Sigmoid colon (tissue), 7 donors: ENCODE data around the gene DLGAP3. TPM values are rescaled to one million over a fixed set of nuclear protein-coding genes. Genes with fewer than 3 reads are reported as not detected.

Source experiments
- DNase-seq: peaks from one replicate; pipeline ENCODE4 v3.0.0-alpha.2; 2019
- H3K27ac ChIP-seq, 4 donors: fragments of 200-600 bp; sonication (generic); one replicate each; pipeline ENCODE4 v1.5.1; 2016 to 2019; ENCODE audit warnings: mild to moderate bottlenecking in 1 of 4
- H3K27me3 ChIP-seq, 3 donors: fragments of 200-600 bp; sonication (generic); one replicate each; pipeline ENCODE4 v1.5.1; 2019; ENCODE audit warnings: mild to moderate bottlenecking in 1 of 3
- H3K36me3 ChIP-seq, 4 donors: fragments of 200-600 bp; sonication (generic); one replicate each; pipeline ENCODE4 v1.5.1; 2016 to 2019
- H3K4me1 ChIP-seq, 4 donors: fragments of 200-600 bp; sonication (generic); one replicate each; pipeline ENCODE4 v1.5.1; 2017 to 2019
- H3K4me3 ChIP-seq, 4 donors: fragments of 200-600 bp; sonication (generic); one replicate each; pipeline ENCODE4 v1.5.1; 2017 to 2019; ENCODE audit warnings: mild to moderate bottlenecking in 2 of 4, moderate library complexity in 1 of 4
- H3K9me3 ChIP-seq, 4 donors: fragments of 200-600 bp in 3 of 4; sonication (generic) in 3 of 4; one replicate each; pipeline versions ENCODE4 v1.5.1 to v1.6.1; 2013 to 2019
- CTCF ChIP-seq, 4 experiments: fragments of 450-650 bp in 3 of 4; fragments of 200-600 bp in 1 of 4; IDR thresholded peaks; one replicate each; pipeline ENCODE4 v1.5.1; 2016 to 2019; ENCODE audit warnings: antibody characterized with exemption in 4 of 4, mild to moderate bottlenecking in 3 of 4, moderate library complexity in 2 of 4
- EP300 ChIP-seq, 4 donors: sonication (generic); formaldehyde crosslinking; IDR thresholded peaks; one replicate each; pipeline ENCODE4 v1.6.1; 2017; ENCODE audit warnings: antibody characterized with exemption in 4 of 4
- POLR2A ChIP-seq, 2 donors: fragments of 450-650 bp; IDR thresholded peaks; one replicate each; pipeline ENCODE4 v1.6.1; 2016; ENCODE audit warnings: antibody characterized with exemption in 2 of 2, mild to moderate bottlenecking in 2 of 2, moderate library complexity in 2 of 2
- POLR2AphosphoS5 ChIP-seq, 4 donors: sonication (generic); formaldehyde crosslinking; IDR thresholded peaks; one replicate each; pipeline ENCODE4 v1.6.1; 2017; ENCODE audit warnings: antibody characterized with exemption in 4 of 4
- WGBS, 2 donors: extraction: QIAGEN DNeasy Blood & Tissue Kit; methylation state at CpG; one replicate each; pipeline ENCODE4 v1.1.7; 2013; 5-methylcytosine and 5-hydroxymethylcytosine counted together
- intact Hi-C: fragments of 100-400 bp; cut with DNase I; formaldehyde crosslinking; loops from one replicate; pipeline ENCODE4 v1.15.1; 2023
- polyA plus RNA-seq, 3 donors: library from polyadenylated mRNA; stranded (reverse); fragments of 200-250 nt; gene quantifications; one replicate each; pipeline ENCODE4 v1.2.3, GENCODE V29; 2013
- total RNA-seq, 4 donors: library from RNA; depleted of rRNA; stranded (reverse); fragments of >200 nt; gene quantifications; one replicate each; pipeline ENCODE4 v1.1.0, GENCODE V29; 2016
- donor health status: healthy with polysubstance abuse.
- donor health status: Bipolar disorder and iron deficiency.
- donor health status: healthy.

Gene DLGAP3
- total and polyA plus RNA-seq, 7 donors = 0.36 to 0.68 (median 0.55) TPM; not detected in 2

DNA sequence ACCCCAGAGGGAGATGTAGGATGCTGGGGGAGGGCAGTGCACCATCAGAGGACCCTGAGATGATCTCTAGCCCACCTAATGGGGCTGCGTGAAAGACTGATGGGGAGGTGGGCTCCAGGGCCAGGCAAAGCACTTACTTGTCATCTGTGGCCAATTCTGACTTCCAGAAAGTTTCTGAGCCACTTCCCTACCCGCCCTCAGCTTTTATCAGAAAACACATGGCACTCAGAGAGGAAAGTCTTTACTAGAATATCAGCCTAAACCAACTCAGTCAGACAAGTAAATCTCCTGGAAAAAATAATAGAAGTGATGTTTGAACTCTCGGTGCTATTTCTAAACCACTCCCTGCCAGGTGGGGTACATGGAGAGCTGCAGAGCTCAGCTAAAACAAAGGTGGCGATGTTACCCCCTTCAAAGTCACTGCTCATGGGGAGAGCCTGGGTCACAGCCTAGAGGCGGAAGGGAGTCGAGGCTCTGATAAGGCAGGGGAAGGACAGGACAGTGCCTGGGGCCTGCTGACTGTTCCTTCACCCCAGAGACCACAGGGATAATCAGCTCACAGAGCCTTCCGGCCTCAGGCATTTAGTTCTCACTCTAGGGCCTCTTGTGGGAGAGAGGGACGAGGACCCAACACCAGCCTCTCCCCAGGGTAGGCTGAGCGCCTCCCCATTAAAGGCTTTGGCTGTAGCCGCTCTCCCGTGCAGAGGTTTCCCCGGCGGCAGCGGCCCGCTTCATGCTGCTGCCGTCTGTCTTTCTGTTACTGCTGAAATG lies 84.1 kb downstream of the DLGAP3 start:
- no peak overlapping the region for H3K27ac ChIP-seq
- H3K4me1 ChIP-seq = peaks cover 0 to 6% (median 0%) of the 10 kb centered on the region in 4 donors
- intact Hi-C loops = no loop called here
- no peaks in the 10 kb centered on the region for H3K36me3 ChIP-seq
- no peaks in the 10 kb centered on the region for H3K9me3 ChIP-seq
- no peak for TF ChIP-seq EP300 (IDR thresholded peaks at IDR 0.05)
- TF ChIP-seq CTCF (IDR thresholded peaks at IDR 0.05) = no peak
- no peak for TF ChIP-seq POLR2AphosphoS5 (IDR thresholded peaks at IDR 0.05)
- no peak for TF ChIP-seq POLR2A (IDR thresholded peaks at IDR 0.05)
- H3K4me3 ChIP-seq = no peak overlapping the region
- peak; percentile 28 for DNase-seq
- 82 to 94% methylated on average over 16 of the region's 16 CpGs for WGBS, 2 donors
- no peaks in the 10 kb centered on the region for H3K27me3 ChIP-seq

DNA sequence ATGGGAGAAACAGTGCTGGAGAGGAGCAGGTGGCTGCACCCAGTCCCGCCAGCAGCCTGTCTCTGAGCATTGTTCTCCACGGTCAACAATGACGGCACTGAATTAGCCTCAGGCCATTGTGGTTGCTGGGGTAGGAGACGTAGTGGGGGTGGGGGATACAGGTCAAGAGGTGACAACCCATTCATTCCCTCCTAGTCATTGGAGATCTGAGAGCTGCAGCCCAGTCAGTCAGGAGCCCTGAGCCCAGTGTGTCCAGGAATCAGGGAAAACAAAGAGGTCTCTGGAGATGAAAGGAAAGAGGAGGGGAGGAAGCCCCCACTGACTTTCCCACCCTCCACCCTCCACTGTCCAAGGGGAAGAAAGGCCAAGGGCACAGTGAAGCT lies 85.2 kb downstream of the DLGAP3 start:
- TF ChIP-seq EP300 (IDR thresholded peaks at IDR 0.05) = no peak
- TF ChIP-seq POLR2A (IDR thresholded peaks at IDR 0.05) = no peak
- TF ChIP-seq CTCF (IDR thresholded peaks at IDR 0.05) = no peak
- TF ChIP-seq POLR2AphosphoS5 (IDR thresholded peaks at IDR 0.05) = no peak
- 79 to 93% methylated on average over 4 of the region's 4 CpGs for WGBS, 2 donors
- no peaks in the 10 kb centered on the region for H3K27me3 ChIP-seq
- no peak overlapping the region for H3K4me3 ChIP-seq
- peaks cover 0 to 6% (median 0%) of the 10 kb centered on the region in 4 donors for H3K4me1 ChIP-seq
- no peak for DNase-seq
- H3K9me3 ChIP-seq = no peaks in the 10 kb centered on the region
- H3K36me3 ChIP-seq = no peaks in the 10 kb centered on the region
- intact Hi-C loops = no loop called here
- H3K27ac ChIP-seq = peak overlapping the region in 1 of 4 donors; percentile 9

- intact Hi-C loops = no loop called here
- peaks cover 0 to 6% (median 0%) of the 10 kb centered on the region in 4 donors for H3K4me1 ChIP-seq
- H3K27ac ChIP-seq = peak overlapping the region in 1 of 4 donors; percentile 9
- H3K27me3 ChIP-seq = no peaks in the 10 kb centered on the region
- TF ChIP-seq CTCF (IDR thresholded peaks at IDR 0.05) = no peak
- no peak for TF ChIP-seq POLR2A (IDR thresholded peaks at IDR 0.05)
- TF ChIP-seq POLR2AphosphoS5 (IDR thresholded peaks at IDR 0.05) = no peak
- TF ChIP-seq EP300 (IDR thresholded peaks at IDR 0.05) = no peak
- no peak for DNase-seq
- H3K4me3 ChIP-seq = no peak overlapping the region
- WGBS, 2 donors = 74 to 78% methylated on average over 14 of the region's 14 CpGs
- no peaks in the 10 kb centered on the region for H3K36me3 ChIP-seq
- no peaks in the 10 kb centered on the region for H3K9me3 ChIP-seq
Observed at GRCh38 chr1:34843392-34844251, 85.8 kb downstream of the DLGAP3 start.

GRCh38 chr1:34842952-34843371 lies 86.5 kb downstream of the DLGAP3 start:
- peaks cover 0 to 6% (median 0%) of the 10 kb centered on the region in 4 donors for H3K4me1 ChIP-seq
- TF ChIP-seq CTCF (IDR thresholded peaks at IDR 0.05) = no peak
- TF ChIP-seq POLR2AphosphoS5 (IDR thresholded peaks at IDR 0.05) = no peak
- TF ChIP-seq EP300 (IDR thresholded peaks at IDR 0.05) = no peak
- TF ChIP-seq POLR2A (IDR thresholded peaks at IDR 0.05) = no peak

More at GRCh38 chr1:34842952-34843371, 86.5 kb downstream of the DLGAP3 start:
- Histone ChIP-seq H3K27ac (no peak overlapping the region), H3K27me3 (no peaks in the 10 kb centered on the region), H3K36me3 (no peaks in the 10 kb centered on the region), H3K9me3 (no peaks in the 10 kb centered on the region), H3K4me3 (no peak overlapping the region)
- 85 to 91% methylated on average over 4 of the region's 4 CpGs for WGBS, 2 donors
- intact Hi-C loops = no loop called here
- DNase-seq = no peak
